NT2/D1 (cell line): ENCODE measurements around the gene ANK3.

ENCODE experiments used
- SUZ12 ChIP-seq: IDR thresholded peaks from 2 replicates; pipeline ENCODE4 v1.6.1; 2011; ENCODE audit not compliant: insufficient read length, insufficient read depth; ENCODE audit errors: extremely low read depth
- YY1 ChIP-seq: IDR thresholded peaks from 2 replicates; pipeline ENCODE4 v1.6.1; 2011; ENCODE audit not compliant: insufficient read length, insufficient read depth

DNA sequence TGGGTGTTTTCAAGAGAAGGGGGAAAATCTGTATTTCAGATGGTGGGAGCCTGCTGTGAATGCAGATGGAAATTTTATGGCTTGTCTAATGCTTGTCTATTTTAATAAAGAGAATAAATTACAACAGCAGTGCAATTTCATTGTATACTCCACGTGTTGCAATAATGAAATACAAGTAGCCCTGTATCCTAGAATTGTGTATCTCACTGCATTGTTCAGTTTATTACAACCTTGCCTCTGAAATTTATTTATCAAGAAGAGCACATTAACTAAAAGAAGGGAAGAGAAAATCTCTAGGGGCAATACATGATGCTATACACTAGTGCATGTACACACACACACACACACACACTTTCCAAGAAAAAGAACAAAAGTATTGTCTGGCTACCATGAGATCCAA lies 21.8 kb downstream of the ANK3 start:
- TF ChIP-seq SUZ12 (no peak), YY1 (no peak)
